ENCODE results near the gene DOCK6.

Gene DOCK6

DNA sequence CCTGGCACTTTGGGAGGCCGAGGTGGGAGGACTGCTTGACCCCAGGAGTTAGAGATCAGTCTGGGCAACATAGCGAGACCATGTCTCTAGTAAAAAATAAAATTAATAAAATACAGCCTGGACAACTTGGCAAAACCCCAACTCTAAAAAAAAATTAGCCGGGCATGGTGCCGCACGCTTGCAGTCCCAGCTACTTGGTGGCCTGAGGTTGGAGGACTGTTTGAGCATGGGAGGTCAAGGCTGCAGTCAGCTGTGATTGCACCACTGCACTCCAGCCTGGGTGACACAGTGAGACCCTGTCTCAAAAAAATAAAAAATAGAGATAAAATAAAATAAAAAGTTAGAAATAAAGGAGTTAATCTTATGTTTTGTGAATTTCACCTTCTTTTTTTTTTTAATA, 91.2 kb downstream of the DOCK6 start:
- DNase-seq (ENCODE audit: extremely low read depth, low read depth), result no peak
- no peak overlapping the region for H3K4me3 ChIP-seq (replicated peaks; ENCODE audit: low read depth, low read length)
- TF ChIP-seq, protein P1, sequence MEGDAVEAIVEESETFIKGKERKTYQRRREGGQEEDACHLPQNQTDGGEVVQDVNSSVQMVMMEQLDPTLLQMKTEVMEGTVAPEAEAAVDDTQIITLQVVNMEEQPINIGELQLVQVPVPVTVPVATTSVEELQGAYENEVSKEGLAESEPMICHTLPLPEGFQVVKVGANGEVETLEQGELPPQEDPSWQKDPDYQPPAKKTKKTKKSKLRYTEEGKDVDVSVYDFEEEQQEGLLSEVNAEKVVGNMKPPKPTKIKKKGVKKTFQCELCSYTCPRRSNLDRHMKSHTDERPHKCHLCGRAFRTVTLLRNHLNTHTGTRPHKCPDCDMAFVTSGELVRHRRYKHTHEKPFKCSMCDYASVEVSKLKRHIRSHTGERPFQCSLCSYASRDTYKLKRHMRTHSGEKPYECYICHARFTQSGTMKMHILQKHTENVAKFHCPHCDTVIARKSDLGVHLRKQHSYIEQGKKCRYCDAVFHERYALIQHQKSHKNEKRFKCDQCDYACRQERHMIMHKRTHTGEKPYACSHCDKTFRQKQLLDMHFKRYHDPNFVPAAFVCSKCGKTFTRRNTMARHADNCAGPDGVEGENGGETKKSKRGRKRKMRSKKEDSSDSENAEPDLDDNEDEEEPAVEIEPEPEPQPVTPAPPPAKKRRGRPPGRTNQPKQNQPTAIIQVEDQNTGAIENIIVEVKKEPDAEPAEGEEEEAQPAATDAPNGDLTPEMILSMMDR (IDR thresholded peaks at IDR 0.05; ENCODE audit: low read depth, low read length, missing control alignments), result no peak

DNA sequence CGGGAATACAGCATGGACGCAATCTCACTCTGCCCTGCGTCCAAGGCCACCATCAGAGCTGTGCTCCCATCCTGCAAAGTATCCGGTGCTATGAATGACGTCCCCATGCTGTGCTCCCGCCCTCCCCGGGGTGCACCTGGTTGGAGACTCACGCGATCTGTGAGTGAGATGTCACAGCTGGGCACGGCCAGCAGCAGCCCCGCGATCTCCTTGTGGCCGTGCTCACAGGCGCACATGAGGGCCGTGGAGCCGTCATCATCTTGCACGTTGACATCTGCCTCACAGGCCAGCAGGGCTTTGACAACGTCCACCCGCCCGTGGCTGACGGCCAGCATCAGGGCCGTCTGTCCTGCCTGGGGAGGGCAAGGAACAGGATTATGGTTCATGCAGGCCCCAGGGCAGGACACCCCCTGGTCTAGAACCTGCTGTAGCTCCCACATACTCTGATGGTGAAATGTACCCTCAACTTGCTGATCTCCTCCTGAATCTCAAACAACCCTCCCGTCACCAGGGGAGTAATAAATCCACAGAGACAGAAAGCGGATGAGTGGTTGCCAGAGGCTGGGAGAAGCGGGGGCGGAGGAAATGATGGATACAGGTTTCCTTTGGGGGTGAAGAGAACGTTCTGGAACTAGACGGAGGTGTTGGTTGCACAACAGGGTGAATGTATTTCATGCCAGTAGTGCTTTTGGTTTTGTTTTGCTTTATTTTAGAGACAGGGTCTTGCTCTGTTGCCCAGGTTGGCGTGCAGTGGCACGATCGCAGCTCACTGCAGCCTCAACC, 92.2 kb downstream of the DOCK6 start:
- TF ChIP-seq, protein P1 (IDR thresholded peaks at IDR 0.05; ENCODE audit: low read depth, low read length, missing control alignments), result no peak
- no peak overlapping the region for H3K4me3 ChIP-seq (replicated peaks; ENCODE audit: low read depth, low read length)
- no peak for DNase-seq (ENCODE audit: extremely low read depth, low read depth)

DNA sequence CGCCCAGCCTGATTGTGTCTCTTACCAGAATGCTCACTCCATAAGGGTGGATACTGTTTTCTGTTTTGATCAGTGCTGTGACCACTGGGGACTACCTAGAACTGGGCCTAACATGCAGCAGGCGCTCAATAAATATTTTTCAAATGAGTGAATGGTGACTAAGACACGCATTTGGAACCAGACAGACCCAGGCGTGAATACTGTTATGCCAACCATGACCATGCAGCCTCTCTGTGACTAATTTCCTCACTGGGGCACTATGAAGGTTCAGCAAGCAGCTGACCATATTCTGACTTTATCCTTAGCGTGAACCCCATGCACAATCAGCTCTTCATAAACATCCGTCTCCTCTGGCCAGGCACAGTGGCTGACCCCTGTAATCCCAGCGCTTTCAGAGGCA, 93.8 kb downstream of the DOCK6 start:
- DNase-seq (ENCODE audit: extremely low read depth, low read depth), result peak; percentile 77
- TF ChIP-seq, protein P1 (IDR thresholded peaks at IDR 0.05; ENCODE audit: low read depth, low read length, missing control alignments), result no peak
- H3K4me3 ChIP-seq (replicated peaks; ENCODE audit: low read depth, low read length), result no peak overlapping the region

DNA sequence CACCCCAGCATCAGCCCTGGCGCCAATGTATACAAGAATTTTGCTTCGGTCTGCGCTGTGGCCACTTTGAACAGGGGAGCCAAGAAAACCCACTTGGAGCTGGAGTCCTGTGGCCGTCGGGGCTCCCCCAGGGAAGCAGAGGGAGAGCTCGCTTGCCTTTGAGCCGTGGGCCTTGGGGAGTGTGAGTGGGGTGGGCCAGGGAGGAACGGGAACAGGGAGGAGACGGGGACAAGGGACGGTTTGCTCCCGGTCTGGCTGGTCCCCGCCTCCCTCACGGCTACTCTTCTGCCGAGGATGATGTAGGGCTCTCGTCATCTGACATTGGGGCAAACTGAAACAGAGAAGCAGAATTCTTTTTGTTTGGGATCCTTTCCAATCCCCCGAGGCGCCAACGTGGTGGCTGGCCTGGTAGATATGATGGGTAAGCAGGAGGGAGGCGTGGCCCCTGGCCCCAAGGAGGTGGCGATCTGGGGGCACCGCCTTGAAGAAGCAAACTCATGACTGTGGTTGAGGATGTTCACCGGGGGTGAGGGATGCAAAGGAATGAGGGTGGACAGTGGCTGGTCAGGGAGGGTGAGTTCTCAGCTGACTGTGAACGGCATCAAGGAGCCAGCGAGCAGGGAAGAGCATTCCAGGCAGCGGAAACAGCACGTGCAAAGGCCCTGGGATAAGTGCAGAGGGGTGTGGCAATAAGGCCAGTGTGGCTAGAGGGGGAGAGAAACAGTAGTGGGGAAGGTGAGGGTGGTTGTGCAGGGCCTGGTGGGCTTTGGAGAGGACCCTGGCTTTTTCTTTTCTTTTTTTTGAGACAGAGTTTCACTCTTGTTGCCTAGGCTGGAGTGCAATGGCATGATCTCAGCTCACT, 95.8 kb downstream of the DOCK6 start:
- H3K4me3 ChIP-seq (replicated peaks; ENCODE audit: low read depth, low read length), result no peak overlapping the region
- TF ChIP-seq, protein P1 (IDR thresholded peaks at IDR 0.05; ENCODE audit: low read depth, low read length, missing control alignments), result no peak
- no peak for DNase-seq (ENCODE audit: extremely low read depth, low read depth)

DNA sequence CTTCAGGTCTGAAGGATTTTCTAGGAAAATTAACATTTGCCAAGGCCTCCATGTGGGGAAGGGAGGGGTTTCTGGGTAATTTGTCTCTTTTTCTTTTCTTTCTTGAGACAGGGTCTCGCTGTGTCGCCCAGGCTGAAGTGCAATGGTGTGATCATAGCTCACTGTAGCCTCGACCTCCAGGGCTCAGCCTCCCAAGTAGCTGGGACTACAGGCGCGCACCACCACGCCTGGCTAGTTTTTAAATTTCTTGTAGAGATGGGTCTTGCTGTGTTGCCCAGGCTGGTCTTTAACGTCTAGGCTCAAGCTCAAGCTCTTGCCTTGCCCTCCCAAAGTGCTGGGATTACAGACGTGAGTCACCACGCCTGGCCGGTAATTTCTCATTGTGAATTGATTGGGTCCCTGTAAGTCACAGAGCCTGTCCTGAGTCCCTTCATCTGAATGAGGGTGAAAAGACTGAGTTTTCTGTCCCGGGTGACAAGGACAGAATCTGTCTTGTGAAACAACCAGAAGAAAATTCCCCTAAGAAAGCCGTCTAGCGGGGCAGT, 96.8 kb downstream of the DOCK6 start:
- DNase-seq (ENCODE audit: extremely low read depth, low read depth), result no peak
- TF ChIP-seq, protein P1 (IDR thresholded peaks at IDR 0.05; ENCODE audit: low read depth, low read length, missing control alignments), result no peak
- H3K4me3 ChIP-seq (replicated peaks; ENCODE audit: low read depth, low read length), result no peak overlapping the region

DNA sequence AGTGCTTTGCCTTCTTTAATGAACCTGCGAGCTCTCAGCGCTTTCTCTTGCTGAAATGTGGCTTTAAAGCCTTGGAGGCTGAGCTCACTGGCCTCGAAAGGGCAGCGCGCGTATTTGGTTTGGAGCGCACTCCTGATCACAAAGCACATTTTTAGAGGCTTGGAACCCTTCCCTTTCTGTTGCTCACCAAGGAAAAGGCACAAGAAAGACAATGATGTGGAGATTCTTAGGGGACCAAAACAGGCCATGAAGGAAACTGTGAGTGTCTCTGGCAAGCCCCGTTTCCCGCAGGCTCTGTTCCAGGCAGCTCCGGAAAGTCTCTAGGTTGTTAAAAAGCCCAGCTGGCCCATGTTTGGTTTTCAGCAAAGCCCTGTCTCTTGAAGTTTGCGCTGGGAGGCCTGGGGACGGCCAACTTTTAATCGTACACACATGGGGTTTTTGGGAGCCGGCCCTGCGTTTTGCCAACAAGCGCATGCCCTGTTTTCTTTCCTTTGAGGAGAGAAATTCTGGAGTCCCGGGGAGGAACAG, 97.4 kb downstream of the DOCK6 start:
- DNase-seq (ENCODE audit: extremely low read depth, low read depth), result peak; percentile 75
- H3K4me3 ChIP-seq (replicated peaks; ENCODE audit: low read depth, low read length), result no peak overlapping the region
- TF ChIP-seq, protein P1 (IDR thresholded peaks at IDR 0.05; ENCODE audit: low read depth, low read length, missing control alignments), result no peak

Measured in HFF-Myc (cell line).